SK-MEL-5 (cell line): ENCODE data around the gene PVALB. TPM values are rescaled to one million over a fixed set of nuclear protein-coding genes. Genes with fewer than 3 reads are reported as not detected.

ENCODE experiments used
- DNase-seq: peaks from one replicate; pipeline ENCODE4 v3.0.0-alpha.2; 2016; ENCODE audit warnings: low read depth, low spot score
- in situ Hi-C: cut with HindIII; loops from 2 replicates; pipeline ENCODE4 v1.10.0; 2016; ENCODE audit warnings: low sequenced_read_pairs, high pct_unique_total_duplicates, low pct_unique_long_range_greater_than_20kb
- total RNA-seq: library from RNA; depleted of rRNA; stranded (reverse); fragments of >200 nt; shearing (Covaris generic); gene quantifications from 2 replicates; pipeline ENCODE4 v1.2.3, GENCODE V29; 2014

PVALB gene
- total RNA-seq, 1 experiment from 2014 or later, result not detected

GRCh38 chr22:36796552-36797175 lies 20.2 kb downstream of the PVALB start:
- DNase-seq, result no peak
- in situ Hi-C loops, result no loop called here

GRCh38 chr22:36795633-36796032 lies 21.2 kb downstream of the PVALB start:
- no peak for DNase-seq
- in situ Hi-C loops, result no loop called here

- in situ Hi-C loops, result no loop called here
Measured at GRCh38 chr22:36790648-36791047, 26.2 kb downstream of the PVALB start.

GRCh38 chr22:36787204-36787988 lies 29.4 kb downstream of the PVALB start:
- no peak for DNase-seq
- in situ Hi-C loops, result no loop called here

More at GRCh38 chr22:36790648-36791047, 26.2 kb downstream of the PVALB start:
- DNase-seq, result no peak

- DNase-seq, result no peak
- in situ Hi-C loops, result no loop called here
Measured at GRCh38 chr22:36783743-36784142, 33.1 kb downstream of the PVALB start.

GRCh38 chr22:36781656-36782627 lies 34.9 kb downstream of the PVALB start:
- DNase-seq, result peak; percentile 77
- in situ Hi-C loops, result no loop called here

- no peak for DNase-seq
- in situ Hi-C loops, result loop anchor here (10.0 kb wide), 1 partner anchor 57 kb away; no protein-coding TSS in a partner anchor
Measured at GRCh38 chr22:36778020-36778419, 38.8 kb downstream of the PVALB start.

GRCh38 chr22:36776722-36777121 lies 40.1 kb downstream of the PVALB start:
- in situ Hi-C loops, result loop anchor here (10.0 kb wide), 1 partner anchor 58 kb away; no protein-coding TSS in a partner anchor
- DNase-seq, result no peak

GRCh38 chr22:36775964-36776669 lies 40.7 kb downstream of the PVALB start, which contains the start of gene IFT27:
Gene IFT27, minus strand, starts transcription at chr22:36776119. Its CDS starts 412 bp downstream, at chr22:36775707.
- DNase-seq, result peak; percentile 100
- in situ Hi-C loops, result loop anchor here (10.0 kb wide), 1 partner anchor 59 kb away; no protein-coding TSS in a partner anchor

- in situ Hi-C loops, result loop anchor here (10.0 kb wide), 1 partner anchor 59 kb away; no protein-coding TSS in a partner anchor
- peak; percentile 24 for DNase-seq
Measured at GRCh38 chr22:36775586-36775963, 41.3 kb downstream of the PVALB start.

- in situ Hi-C loops, result loop anchor here (10.0 kb wide), 1 partner anchor 61 kb away; no protein-coding TSS in a partner anchor
- DNase-seq, result peak; percentile 71
Measured at GRCh38 chr22:36773935-36774334, 42.9 kb downstream of the PVALB start.

GRCh38 chr22:36772451-36772850 lies 44.4 kb downstream of the PVALB start:
- in situ Hi-C loops, result loop anchor here (10.0 kb wide), 1 partner anchor 62 kb away; no protein-coding TSS in a partner anchor
- DNase-seq, result no peak

GRCh38 chr22:36771356-36772063 lies 45.3 kb downstream of the PVALB start:
- no peak for DNase-seq
- in situ Hi-C loops, result loop anchor here (10.0 kb wide), 1 partner anchor 63 kb away; no protein-coding TSS in a partner anchor

- in situ Hi-C loops, result loop anchor here (10.0 kb wide), 1 partner anchor 64 kb away; no protein-coding TSS in a partner anchor
- no peak for DNase-seq
Measured at GRCh38 chr22:36770513-36771231, 46.2 kb downstream of the PVALB start.
